NT2/D1 (cell line): ENCODE data around the gene CNPY4.

Source experiments
- DNase-seq: peaks from one replicate; pipeline ENCODE4 v3.0.0-alpha.2; 2011; ENCODE audit warnings: low read depth, low spot score
- H3K27me3 ChIP-seq: 2 replicates; pipeline ENCODE4 v1.6.0; 2011; ENCODE audit warnings: mild to moderate bottlenecking; ENCODE audit not compliant: insufficient read length, insufficient read depth
- H3K36me3 ChIP-seq: 2 replicates; pipeline ENCODE4 v1.6.1; 2011; ENCODE audit warnings: mild to moderate bottlenecking, low read length, mixed read lengths; ENCODE audit not compliant: insufficient read depth, insufficient read length
- H3K4me1 ChIP-seq: 2 replicates; pipeline ENCODE4 v1.5.1; 2011; ENCODE audit not compliant: insufficient read depth, insufficient read length
- H3K4me3 ChIP-seq: 2 replicates; pipeline ENCODE4 v1.5.1; 2011; ENCODE audit warnings: low read depth; ENCODE audit not compliant: insufficient read length
- H3K9ac ChIP-seq: 2 replicates; pipeline ENCODE4 v1.6.0; 2011; ENCODE audit warnings: low read depth; ENCODE audit not compliant: insufficient read length
- H3K9me3 ChIP-seq: 2 replicates; pipeline ENCODE4 v1.5.1; 2011; ENCODE audit warnings: mild to moderate bottlenecking, low read length; ENCODE audit not compliant: insufficient read depth
- SUZ12 ChIP-seq: IDR thresholded peaks from 2 replicates; pipeline ENCODE4 v1.6.1; 2011; ENCODE audit not compliant: insufficient read length, insufficient read depth; ENCODE audit errors: extremely low read depth
- YY1 ChIP-seq: IDR thresholded peaks from 2 replicates; pipeline ENCODE4 v1.6.1; 2011; ENCODE audit not compliant: insufficient read length, insufficient read depth
- ZNF274 ChIP-seq: IDR thresholded peaks from 2 replicates; pipeline ENCODE4 v1.6.1; 2011; ENCODE audit warnings: mild to moderate bottlenecking, low read depth, low read length

Gene CNPY4

DNA sequence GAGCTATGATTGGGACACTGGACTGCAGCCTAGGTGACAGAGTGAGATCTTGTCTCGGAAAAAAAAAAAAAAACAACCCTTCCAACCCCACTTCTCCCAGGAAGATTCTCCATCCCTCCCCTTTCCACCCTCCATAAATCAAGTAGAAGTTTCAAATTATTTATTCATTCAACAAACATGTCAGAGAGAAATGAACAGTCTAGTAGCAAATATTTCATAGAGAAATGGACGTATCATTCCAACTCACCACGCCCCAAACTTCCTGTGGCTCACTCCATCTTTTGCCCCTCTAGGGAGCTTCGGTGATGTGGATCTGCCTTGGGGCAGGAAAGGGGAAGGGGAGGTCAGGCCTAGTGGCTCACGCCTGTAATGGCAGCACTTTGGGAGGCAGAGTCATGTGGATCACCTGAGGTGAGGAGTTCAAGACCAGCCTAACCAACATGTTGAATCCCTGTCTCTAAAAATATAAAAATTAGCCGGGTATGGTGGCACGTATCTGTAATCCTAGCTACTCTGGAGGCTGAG is 39.7 kb downstream of the CNPY4 start:
- peaks cover 23% of the 10 kb centered on the region for H3K4me1 ChIP-seq
- no peak for DNase-seq
- H3K27me3 ChIP-seq, result no peaks in the 10 kb centered on the region
- no peaks in the 10 kb centered on the region for H3K9me3 ChIP-seq
- TF ChIP-seq ZNF274 (no peak), YY1 (no peak), SUZ12 (no peak)
- H3K4me3 ChIP-seq, result peak overlapping the region; percentile 22
- H3K9ac ChIP-seq, result peak overlapping the region; percentile 92
- H3K36me3 ChIP-seq, result peaks cover 32% of the 10 kb centered on the region

DNA sequence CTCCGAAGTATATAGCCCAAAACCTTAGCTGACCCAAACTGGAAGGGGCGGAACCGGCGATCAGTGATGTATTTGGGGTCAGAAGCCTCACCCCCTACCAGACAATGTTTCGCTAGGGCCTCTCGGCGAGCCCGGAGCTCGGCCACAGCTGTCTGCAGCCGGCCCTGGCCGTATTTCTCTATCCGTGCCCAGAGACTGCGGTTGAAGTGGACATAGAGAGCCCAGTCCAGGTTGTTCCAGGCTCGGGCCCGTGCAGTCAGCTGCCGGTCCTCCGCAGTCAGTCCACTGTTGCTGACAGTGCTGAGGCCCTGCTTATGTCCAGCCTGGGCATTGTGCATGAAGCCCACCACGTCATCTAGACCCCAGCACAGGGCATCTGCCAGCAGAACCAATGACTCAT is 40.6 kb downstream of the CNPY4 start:
- Histone ChIP-seq H3K4me3 (no peak overlapping the region), H3K9me3 (no peaks in the 10 kb centered on the region), H3K4me1 (peaks cover 23% of the 10 kb centered on the region), H3K36me3 (peaks cover 23% of the 10 kb centered on the region), H3K9ac (no peak overlapping the region), H3K27me3 (no peaks in the 10 kb centered on the region)
- no peak for DNase-seq
- no peak for TF ChIP-seq SUZ12
- no peak for TF ChIP-seq YY1
- TF ChIP-seq ZNF274, result no peak

DNA sequence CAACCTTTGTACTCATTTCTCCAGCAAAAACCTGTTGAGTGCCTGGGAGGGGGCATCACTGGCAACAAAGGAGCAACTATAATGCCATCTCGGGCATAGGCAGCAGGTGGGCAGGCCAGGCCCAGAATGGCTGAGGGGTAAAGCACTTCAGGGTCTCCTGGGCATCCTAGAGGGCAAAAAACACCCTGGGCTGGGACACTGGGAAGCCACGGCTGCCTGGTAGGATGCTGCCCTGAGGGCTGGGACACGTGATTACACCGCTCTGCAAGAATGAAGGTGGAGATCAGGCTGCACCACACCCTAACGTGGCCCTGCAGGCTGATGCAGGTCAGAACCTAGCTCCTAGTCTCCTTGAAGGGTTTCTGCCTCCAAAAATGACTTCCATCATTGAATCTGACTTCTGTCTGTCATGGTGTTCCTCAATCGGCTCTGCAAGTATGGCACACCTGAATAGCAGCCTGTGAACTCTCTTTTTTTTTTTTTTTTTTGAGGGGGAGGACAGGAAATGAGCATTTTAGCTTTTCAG is 43.6 kb downstream of the CNPY4 start:
- no peaks in the 10 kb centered on the region for H3K9me3 ChIP-seq
- H3K4me1 ChIP-seq, result peaks cover 12% of the 10 kb centered on the region
- peak overlapping the region; percentile 5 for H3K9ac ChIP-seq
- DNase-seq, result no peak
- no peak for TF ChIP-seq ZNF274
- TF ChIP-seq SUZ12, result no peak
- no peak for TF ChIP-seq YY1
- H3K4me3 ChIP-seq, result no peak overlapping the region
- peaks cover 2% of the 10 kb centered on the region for H3K36me3 ChIP-seq
- peaks cover 13% of the 10 kb centered on the region for H3K27me3 ChIP-seq

- Histone ChIP-seq H3K36me3 (peaks cover 2% of the 10 kb centered on the region), H3K27me3 (peaks cover 13% of the 10 kb centered on the region), H3K9ac (no peak overlapping the region), H3K9me3 (no peaks in the 10 kb centered on the region), H3K4me1 (peaks cover 12% of the 10 kb centered on the region), H3K4me3 (no peak overlapping the region)
- DNase-seq, result no peak
- TF ChIP-seq SUZ12 (no peak), ZNF274 (no peak), YY1 (no peak)
Measured at GRCh38 chr7:100163871-100164270, 44.4 kb downstream of the CNPY4 start.

- peaks cover 13% of the 10 kb centered on the region for H3K27me3 ChIP-seq
- H3K9ac ChIP-seq, result no peak overlapping the region
Measured at GRCh38 chr7:100166317-100166940, 47.0 kb downstream of the CNPY4 start.

DNA sequence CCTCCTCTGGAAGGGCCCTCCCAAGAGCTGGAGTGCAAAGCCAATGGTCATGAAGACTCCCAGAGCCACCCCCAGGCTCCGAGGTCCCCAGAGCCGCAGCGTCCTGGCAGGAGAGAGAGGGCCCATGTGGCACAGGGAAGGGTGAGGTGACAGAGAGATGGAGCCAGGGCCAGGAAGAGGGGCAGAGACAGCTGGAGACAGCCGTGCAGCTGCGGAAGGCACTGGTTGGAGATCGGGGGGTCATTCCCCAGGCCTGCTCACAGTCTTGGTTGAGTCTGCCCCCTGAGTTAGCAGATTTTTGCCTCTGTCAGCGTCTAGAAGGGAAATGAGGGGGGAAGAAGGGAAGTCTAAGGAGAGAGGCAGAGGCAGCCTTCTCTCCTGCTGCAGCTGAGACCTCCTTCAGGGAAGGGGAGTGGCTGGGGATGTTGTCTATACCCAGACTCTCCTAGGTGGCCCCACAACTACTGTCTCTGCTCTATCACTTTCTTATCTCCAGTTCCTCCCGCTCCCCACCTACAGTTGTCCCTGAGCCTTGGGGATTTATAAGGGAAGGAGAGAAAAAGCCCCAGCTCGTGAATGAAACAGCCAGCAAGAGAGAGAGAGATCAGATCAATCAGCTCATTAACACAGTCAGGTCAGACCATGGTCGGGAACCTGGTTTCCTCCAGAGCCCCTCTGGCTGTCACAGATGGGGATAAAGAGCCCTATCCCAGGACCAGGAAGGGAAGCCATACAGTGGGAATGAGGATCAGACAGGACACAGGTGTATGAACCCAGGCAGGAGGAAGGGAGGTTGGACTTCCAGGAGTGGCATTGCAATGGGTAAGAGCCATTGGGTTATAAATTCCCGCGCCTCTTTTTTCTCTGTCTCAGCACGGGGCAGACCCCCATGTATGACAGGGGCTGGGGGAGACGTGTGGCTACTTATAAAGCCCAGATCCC is 47.8 kb downstream of the CNPY4 start:
- Histone ChIP-seq H3K4me1 (peaks cover 17% of the 10 kb centered on the region), H3K4me3 (peak overlapping the region; percentile 45), H3K36me3 (peaks cover 2% of the 10 kb centered on the region), H3K9me3 (no peaks in the 10 kb centered on the region), H3K27me3 (peaks cover 13% of the 10 kb centered on the region), H3K9ac (peak overlapping the region; percentile 32)
- no peak for DNase-seq
- no peak for TF ChIP-seq YY1
- no peak for TF ChIP-seq ZNF274
- TF ChIP-seq SUZ12, result no peak

More at GRCh38 chr7:100166317-100166940, 47.0 kb downstream of the CNPY4 start:
- Histone ChIP-seq H3K4me3 (no peak overlapping the region), H3K36me3 (peaks cover 2% of the 10 kb centered on the region), H3K9me3 (no peaks in the 10 kb centered on the region), H3K4me1 (peaks cover 17% of the 10 kb centered on the region)
- no peak for DNase-seq
- no peak for TF ChIP-seq YY1
- TF ChIP-seq SUZ12, result no peak
- no peak for TF ChIP-seq ZNF274

DNA sequence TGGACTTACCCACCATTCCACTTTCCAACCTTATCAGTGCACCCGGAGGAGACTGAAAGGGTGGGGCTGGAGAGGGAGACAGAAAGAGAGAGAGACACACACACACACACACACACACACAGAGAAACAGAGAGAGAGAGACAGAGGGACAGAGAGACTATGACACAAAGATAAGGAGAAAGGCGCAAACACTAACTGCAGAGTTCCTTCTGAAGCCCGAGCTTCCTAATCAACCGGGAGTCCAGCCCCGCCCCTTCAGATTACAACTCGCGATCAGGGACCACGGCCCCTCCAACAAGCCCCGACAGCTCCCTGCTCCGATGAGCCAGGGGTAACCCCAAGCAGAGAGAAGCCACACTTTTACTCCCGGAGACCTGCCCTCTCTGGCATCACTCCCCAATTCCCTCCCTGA is 48.5 kb downstream of the CNPY4 start:
- Histone ChIP-seq H3K9ac (peak overlapping the region; percentile 70), H3K27me3 (peaks cover 13% of the 10 kb centered on the region), H3K4me1 (peaks cover 15% of the 10 kb centered on the region), H3K4me3 (peak overlapping the region; percentile 45), H3K36me3 (peaks cover 2% of the 10 kb centered on the region), H3K9me3 (no peaks in the 10 kb centered on the region)
- no peak for DNase-seq
- TF ChIP-seq ZNF274 (no peak), YY1 (no peak), SUZ12 (no peak)
